GM19099 (cell line): Measurements from ENCODE around the gene DPYD.

Experiments
- POLR2A ChIP-seq: IDR thresholded peaks from 3 replicates; pipeline ENCODE4 v1.6.1; 2011; ENCODE audit warnings: low read depth; ENCODE audit not compliant: insufficient read length; ENCODE audit errors: extremely low read depth

DPYD gene

GRCh38 chr1:97112442-97112841 is 808.4 kb downstream of the DPYD start:
- no peak for TF ChIP-seq POLR2A

GRCh38 chr1:97108179-97108578 is 812.7 kb downstream of the DPYD start:
- TF ChIP-seq POLR2A = no peak

GRCh38 chr1:97105531-97105930 is 815.3 kb downstream of the DPYD start:
- TF ChIP-seq POLR2A = no peak

- TF ChIP-seq POLR2A = no peak
Measured at GRCh38 chr1:97101509-97101908, 819.3 kb downstream of the DPYD start.

GRCh38 chr1:97097404-97097925 is 823.4 kb downstream of the DPYD start:
- no peak for TF ChIP-seq POLR2A

- no peak for TF ChIP-seq POLR2A
Measured at GRCh38 chr1:97095764-97096163, 825.1 kb downstream of the DPYD start.

- no peak for TF ChIP-seq POLR2A
Measured at GRCh38 chr1:97094247-97094972, 826.4 kb downstream of the DPYD start.

GRCh38 chr1:97093741-97094140 is 827.1 kb downstream of the DPYD start:
- no peak for TF ChIP-seq POLR2A

GRCh38 chr1:97092824-97093223 is 828.0 kb downstream of the DPYD start:
- TF ChIP-seq POLR2A = no peak

GRCh38 chr1:97091679-97092078 is 829.2 kb downstream of the DPYD start:
- TF ChIP-seq POLR2A = no peak

GRCh38 chr1:97091263-97091662 is 829.6 kb downstream of the DPYD start:
- TF ChIP-seq POLR2A = no peak

- no peak for TF ChIP-seq POLR2A
Measured at GRCh38 chr1:97090725-97091124, 830.1 kb downstream of the DPYD start.

- TF ChIP-seq POLR2A = no peak
Measured at GRCh38 chr1:97089173-97089572, 831.7 kb downstream of the DPYD start.

GRCh38 chr1:97088391-97088790 is 832.4 kb downstream of the DPYD start:
- no peak for TF ChIP-seq POLR2A

- no peak for TF ChIP-seq POLR2A
Measured at GRCh38 chr1:97084546-97084945, 836.3 kb downstream of the DPYD start.

- TF ChIP-seq POLR2A = no peak
Measured at GRCh38 chr1:97082160-97082848, 838.5 kb downstream of the DPYD start.

- no peak for TF ChIP-seq POLR2A
Measured at GRCh38 chr1:97078872-97079271, 842.0 kb downstream of the DPYD start.

GRCh38 chr1:97077221-97077620 is 843.6 kb downstream of the DPYD start:
- TF ChIP-seq POLR2A = no peak
